IMR-90 (cell line): ENCODE measurements around the gene ARHGAP23. TPM values are rescaled to one million over a fixed set of nuclear protein-coding genes. Genes with fewer than 3 reads are reported as not detected.
A peak's percentile ranks its signal among the peaks of the same experiment; 100 is the strongest.

Experiments
- ATAC-seq: fragments of 200-7000 bp; cut with Tn5 transposase; 2 replicates; pipeline ENCODE4 v1.9.1; 2020; ENCODE audit warnings: low read depth, mild to moderate bottlenecking, moderate library complexity
- BruUV-seq: library from RNA; stranded (reverse); fragments of 400-500 nt; replicated peaks from 2 replicates; lab custom pipeline; 2021; lab: Mats Ljungman, UMichigan
- CTCF ChIA-PET: fragments of 300-600 bp; formaldehyde crosslinking; extraction: SDS; loops from one replicate; lab custom pipeline; 2021; ENCODE audit warnings: antibody characterized with exemption; lab: Yijun Ruan, JAX
- POLR2A ChIA-PET: fragments of 300-600 bp; sonication (Branson Sonifier 250); formaldehyde crosslinking; loops from one replicate; lab custom pipeline; 2022; ENCODE audit warnings: antibody characterized with exemption; ENCODE audit not compliant: unreplicated experiment; lab: Charles Lee
- DNase-seq: peaks from one replicate; pipeline ENCODE4 v3.0.0; 2013
- H2AFZ ChIP-seq: replicated peaks from 2 replicates; pipeline ENCODE3; 2013; ENCODE audit warnings: low read length, mild to moderate bottlenecking; ENCODE audit not compliant: poor library complexity
- H2AK5ac ChIP-seq: 2 replicates; pipeline ENCODE4 v1.6.1; 2013; ENCODE audit warnings: low read depth, low read length, inconsistent platforms
- H2AK9ac ChIP-seq: replicated peaks from 2 replicates; pipeline ENCODE3; 2013; ENCODE audit warnings: mild to moderate bottlenecking, low read depth, low read length, moderate library complexity; ENCODE audit not compliant: poor library complexity
- H2BK120ac ChIP-seq: 2 replicates; pipeline ENCODE4 v1.6.1; 2013; ENCODE audit warnings: low read depth, low read length, inconsistent platforms
- H2BK15ac ChIP-seq: 3 replicates; pipeline ENCODE4 v1.6.1; 2013; ENCODE audit warnings: low read depth, low read length, inconsistent platforms
- H2BK20ac ChIP-seq: 2 replicates; pipeline ENCODE4 v1.6.1; 2013; ENCODE audit warnings: low read depth, mild to moderate bottlenecking, inconsistent platforms, low read length, moderate library complexity
- H2BK5ac ChIP-seq: 2 replicates; pipeline ENCODE4 v1.6.1; 2013; ENCODE audit warnings: mild to moderate bottlenecking, low read depth, low read length, inconsistent platforms; ENCODE audit not compliant: poor library complexity, severe bottlenecking
- H3K14ac ChIP-seq: replicated peaks from 2 replicates; pipeline ENCODE4 v1.6.1; 2013; ENCODE audit warnings: low read depth, low read length, inconsistent platforms
- H3K18ac ChIP-seq: 2 replicates; pipeline ENCODE4 v1.6.1; 2013; ENCODE audit warnings: low read depth, low read length, control low read depth
- H3K23ac ChIP-seq: 2 replicates; pipeline ENCODE4 v1.6.1; 2013; ENCODE audit warnings: low read depth, low read length, inconsistent platforms
- H3K27ac ChIP-seq: 2 replicates; pipeline ENCODE4 v1.5.1; 2013; ENCODE audit warnings: mild to moderate bottlenecking, control low read depth, low read length; ENCODE audit not compliant: insufficient read depth
- H3K27me3 ChIP-seq: 2 replicates; pipeline ENCODE4 v1.6.1; 2013; ENCODE audit warnings: low read length; ENCODE audit not compliant: control insufficient read depth, insufficient read depth
- H3K36me3 ChIP-seq: 2 replicates; pipeline ENCODE4 v1.6.1; 2013; ENCODE audit warnings: low read length, mixed read lengths; ENCODE audit not compliant: control insufficient read depth, insufficient read depth
- H3K4ac ChIP-seq: 2 replicates; pipeline ENCODE4 v1.6.1; 2013; ENCODE audit warnings: low read depth, low read length, inconsistent platforms
- H3K4me1 ChIP-seq: 2 replicates; pipeline ENCODE4 v1.6.1; 2013; ENCODE audit warnings: low read length, mixed read lengths; ENCODE audit not compliant: control insufficient read depth, insufficient read depth
- H3K4me2 ChIP-seq: 2 replicates; pipeline ENCODE4 v1.6.1; 2013; ENCODE audit warnings: low read depth, mild to moderate bottlenecking, control low read depth, low read length, moderate library complexity
- H3K4me3 ChIP-seq: 2 replicates; pipeline ENCODE4 v1.5.1; 2013; ENCODE audit warnings: low read depth, mild to moderate bottlenecking, control low read depth, low read length, moderate library complexity; ENCODE audit not compliant: insufficient read depth
- H3K56ac ChIP-seq: 2 replicates; pipeline ENCODE4 v1.6.1; 2013; ENCODE audit warnings: low read length, inconsistent platforms; ENCODE audit not compliant: insufficient read depth; ENCODE audit errors: extremely low read depth
- H3K79me1 ChIP-seq, 2 experiments: 2 replicates each; pipeline ENCODE4 v1.6.1; 2013; ENCODE audit warnings: low read length in 2 of 2, inconsistent platforms in 1 of 2, low read depth in 1 of 2
- H3K9ac ChIP-seq: 2 replicates; pipeline ENCODE4 v1.6.1; 2013; ENCODE audit warnings: low read depth, low read length, control low read depth
- H3K9me1 ChIP-seq: 2 replicates; pipeline ENCODE4 v1.6.1; 2013; ENCODE audit warnings: low read length, inconsistent platforms; ENCODE audit not compliant: insufficient read depth
- H3K9me3 ChIP-seq: 2 replicates; pipeline ENCODE4 v1.6.1; 2013; ENCODE audit warnings: low read length; ENCODE audit not compliant: control insufficient read depth, insufficient read depth
- H4K20me1 ChIP-seq: 2 replicates; pipeline ENCODE4 v1.6.1; 2013; ENCODE audit warnings: low read length, inconsistent platforms; ENCODE audit not compliant: insufficient read depth
- H4K5ac ChIP-seq: 2 replicates; pipeline ENCODE4 v1.6.1; 2013; ENCODE audit warnings: mild to moderate bottlenecking, low read depth, low read length, control low read depth
- H4K8ac ChIP-seq, 2 experiments: 2 replicates each; pipeline ENCODE4 v1.6.1; 2013; ENCODE audit warnings: low read depth in 2 of 2, low read length in 2 of 2, control low read depth in 1 of 2, inconsistent platforms in 1 of 2
- H4K91ac ChIP-seq: 2 replicates; pipeline ENCODE4 v1.6.1; 2013; ENCODE audit warnings: low read depth, low read length, inconsistent platforms; ENCODE audit not compliant: insufficient read depth
- MAFK ChIP-seq: IDR thresholded peaks from 2 replicates; pipeline ENCODE4 v1.6.1; 2012; ENCODE audit warnings: low read depth, low read length, improper control_type of control experiment
- RFX5 ChIP-seq: IDR thresholded peaks from 2 replicates; pipeline ENCODE4 v1.8.0; 2012; ENCODE audit warnings: low read depth, mild to moderate bottlenecking, low read length, moderate library complexity
- WGBS, 2 experiments: methylation state at CpG; one replicate each; pipeline versions ENCODE4 v1.1.5 to v1.1.7; 2013; ENCODE audit warnings: missing lambda C conversion rate in 2 of 2; ENCODE audit not compliant: insufficient read length in 1 of 2; ENCODE audit errors: extremely low coverage in 2 of 2; 5-methylcytosine and 5-hydroxymethylcytosine counted together
- dilution Hi-C: fragments of 300-500 bp; cut with HindIII; formaldehyde crosslinking; loops from one replicate; pipeline ENCODE4 v1.14.3; 2018; ENCODE audit warnings: low sequenced_read_pairs; ENCODE audit not compliant: unreplicated experiment
- in situ Hi-C: fragments of 300-500 bp; cut with MboI; formaldehyde crosslinking; loops from 3 replicates; pipeline ENCODE4 v1.14.3; 2019; ENCODE audit warnings: low sequenced_read_pairs, inconsistent platforms, mixed read lengths
- intact Hi-C: fragments of 100-400 bp; cut with micrococcal nuclease; formaldehyde crosslinking; loops from 2 replicates; pipeline ENCODE4 v1.10.0; 2022
- polyA plus RNA-seq, 3 experiments: library from polyadenylated mRNA; depleted of rRNA; stranded (reverse); fragments of >200 nt; gene quantifications; 2 replicates each; pipeline ENCODE4 v1.2.3, GENCODE V29; 2012; ENCODE audit warnings: low replicate concordance in 1 of 3
- total RNA-seq: library from RNA; depleted of rRNA; stranded (reverse); fragments of >200 nt; gene quantifications from 2 replicates; pipeline ENCODE4 v1.2.3, GENCODE V29; 2012
- TF ChIP-seq, protein P1 (sequence below): fragments of 150-350 bp; IDR thresholded peaks from 2 replicates; pipeline ENCODE4 v1.6.1; 2017; ENCODE audit warnings: mild to moderate bottlenecking, antibody characterized with exemption, low read length, low read depth

Gene ARHGAP23
- total and polyA plus RNA-seq, 2 of the 4 experiments (the other 2 are of a cell fraction): 9.3 to 43.3 TPM

DNA sequence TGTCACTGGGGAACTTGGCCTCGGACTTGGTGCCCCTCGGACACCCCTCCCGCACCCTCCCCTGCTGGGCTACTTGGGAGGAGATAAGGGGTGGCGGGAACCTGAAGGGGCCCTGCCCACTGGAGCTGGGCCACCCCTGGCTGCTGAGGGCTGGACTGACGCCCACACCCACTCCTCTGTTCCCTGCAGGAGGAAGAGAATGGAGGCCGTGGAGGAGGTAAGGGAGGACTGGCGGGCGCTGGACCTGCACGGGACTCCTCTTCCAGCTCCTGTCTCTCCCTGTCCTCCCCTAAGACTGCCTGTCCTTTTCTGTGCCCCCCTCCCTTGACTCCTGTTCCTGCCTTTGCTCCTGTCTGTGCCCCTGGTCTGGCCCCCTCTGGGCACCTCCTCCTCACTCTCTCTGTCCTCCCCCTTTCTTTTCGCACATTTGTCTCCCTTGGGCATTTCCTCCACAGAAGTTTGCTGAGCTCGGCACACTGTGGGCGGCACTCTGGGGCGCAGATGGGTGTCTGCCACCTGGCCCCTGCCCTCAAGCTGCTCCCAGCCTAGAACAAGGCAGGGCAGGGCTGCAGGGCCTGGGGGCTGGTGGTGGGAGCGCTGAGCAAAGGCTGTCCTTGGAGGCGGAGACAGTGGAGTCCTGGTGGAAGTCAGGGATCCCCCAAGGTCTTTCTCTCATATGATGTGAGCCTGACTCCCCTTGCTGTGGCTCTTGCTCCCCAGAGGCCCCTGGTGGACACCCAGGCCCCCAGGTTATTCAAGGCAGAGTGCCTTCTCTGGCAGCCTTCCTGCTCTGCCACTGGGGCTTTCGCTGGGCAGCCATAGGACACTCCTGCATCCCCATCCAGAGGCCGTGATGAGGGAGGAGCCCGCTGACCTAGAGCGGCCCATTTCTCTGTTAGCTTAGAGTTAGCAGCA, 32.7 kb downstream of the ARHGAP23 start:
- TF ChIP-seq MAFK: 0 out of 2 replicates have a peak, but pooled peaks have one; percentile 20
- TF ChIP-seq, protein P1, sequence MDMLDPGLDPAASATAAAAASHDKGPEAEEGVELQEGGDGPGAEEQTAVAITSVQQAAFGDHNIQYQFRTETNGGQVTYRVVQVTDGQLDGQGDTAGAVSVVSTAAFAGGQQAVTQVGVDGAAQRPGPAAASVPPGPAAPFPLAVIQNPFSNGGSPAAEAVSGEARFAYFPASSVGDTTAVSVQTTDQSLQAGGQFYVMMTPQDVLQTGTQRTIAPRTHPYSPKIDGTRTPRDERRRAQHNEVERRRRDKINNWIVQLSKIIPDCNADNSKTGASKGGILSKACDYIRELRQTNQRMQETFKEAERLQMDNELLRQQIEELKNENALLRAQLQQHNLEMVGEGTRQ: no peak
- no peak for TF ChIP-seq RFX5
- no CpG with 5 or more reads among the region's 19 CpGs for WGBS, 2 experiments
- peaks cover 63% of the 10 kb centered on the region for H3K36me3 ChIP-seq
- H3K56ac ChIP-seq: no peak overlapping the region
- DNase-seq (no peak), ATAC-seq (no peak)
- H2BK15ac ChIP-seq: no peak overlapping the region
- no peak overlapping the region for H4K5ac ChIP-seq
- no peak overlapping the region for H3K23ac ChIP-seq
- no peak overlapping the region for H2BK5ac ChIP-seq
- H2AFZ ChIP-seq: no peak overlapping the region
- H3K18ac ChIP-seq: no peak overlapping the region
- ChIA-PET POLR2A (no interaction called here), CTCF (no interaction called here)
- H3K14ac ChIP-seq: no peak overlapping the region
- H3K9ac ChIP-seq: no peak overlapping the region
- no peaks in the 10 kb centered on the region for H3K27me3 ChIP-seq
- no peak overlapping the region for H2BK120ac ChIP-seq
- peaks cover 22% of the 10 kb centered on the region for H3K9me1 ChIP-seq
- intact Hi-C loops (no loop called here), dilution Hi-C loops (no loop called here), in situ Hi-C loops (no loop called here)
- no peak overlapping the region for H2AK9ac ChIP-seq
- peaks cover 18% of the 10 kb centered on the region for H3K4me1 ChIP-seq
- no peak overlapping the region for H3K27ac ChIP-seq
- H3K79me1 ChIP-seq: peaks cover 47 to 93% of the 10 kb centered on the region in 2 experiments
- no TSS peak for BruUV-seq
- no peak overlapping the region for H4K91ac ChIP-seq
- H2BK20ac ChIP-seq: no peak overlapping the region
- no peak overlapping the region for H3K4me3 ChIP-seq
- no peak overlapping the region for H3K4me2 ChIP-seq
- H4K20me1 ChIP-seq: peaks cover 76% of the 10 kb centered on the region
- H3K4ac ChIP-seq: no peak overlapping the region
- H2AK5ac ChIP-seq: no peak overlapping the region
- no peaks in the 10 kb centered on the region for H3K9me3 ChIP-seq
- H4K8ac ChIP-seq: no peak overlapping the region
